Stimulated activated CD8-positive, alpha-beta memory T cell treated with anti-CD3 and anti-CD28 coated beads, Interleukin-2, amount 100 ng/mL, for 48 hours (primary cell): ENCODE results near the gene CHIT1.

Source experiments
- DNase-seq, 2 donors: peaks; one replicate each; pipeline ENCODE4 v3.0.0-alpha.2; 2020; ENCODE audit warnings: low read depth in 2 of 2

CHIT1 gene

DNA sequence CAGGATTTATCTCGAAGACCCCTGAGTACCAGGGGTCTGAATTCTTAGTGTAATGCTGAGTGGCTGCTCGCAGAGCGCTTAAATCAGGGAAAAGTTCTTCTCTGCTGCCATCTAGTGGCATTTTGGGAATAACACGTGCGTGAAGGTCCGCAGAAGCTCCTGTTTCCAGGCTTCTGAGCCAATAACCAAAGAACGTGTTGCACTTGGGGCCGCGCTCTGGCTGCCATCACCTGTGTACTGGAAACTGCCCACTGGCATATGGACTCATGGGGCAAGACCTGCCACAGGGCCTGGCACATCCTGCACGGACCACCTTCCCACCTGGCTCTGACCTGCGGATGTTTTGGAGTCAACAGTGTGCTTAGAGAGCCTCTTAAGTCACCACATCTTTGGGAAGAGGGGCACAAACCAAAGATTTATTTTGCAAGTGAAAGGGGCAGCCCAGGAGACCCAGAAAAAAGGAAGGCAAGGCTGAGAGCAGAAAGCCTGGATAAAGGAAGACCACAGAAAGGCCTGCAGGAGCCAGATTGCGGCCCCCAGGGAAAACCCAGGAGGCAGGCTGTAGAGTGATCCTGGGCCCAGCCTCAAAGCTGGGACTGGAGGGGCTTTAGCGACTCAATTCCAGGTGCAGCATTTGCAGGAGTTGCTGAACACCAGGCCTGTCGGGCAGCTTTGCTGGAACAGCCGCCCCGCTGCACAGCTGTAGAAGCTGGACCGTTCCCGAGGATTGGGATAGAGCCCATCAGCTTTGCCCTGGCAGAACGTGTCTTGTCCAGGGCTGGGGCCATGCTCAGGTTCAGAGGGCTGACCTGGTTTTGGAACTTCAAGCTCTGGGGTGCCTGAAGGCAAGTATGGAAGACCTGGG lies 13.0 kb downstream of the CHIT1 start:
- DNase-seq: peak; percentile 13 to 26

DNA sequence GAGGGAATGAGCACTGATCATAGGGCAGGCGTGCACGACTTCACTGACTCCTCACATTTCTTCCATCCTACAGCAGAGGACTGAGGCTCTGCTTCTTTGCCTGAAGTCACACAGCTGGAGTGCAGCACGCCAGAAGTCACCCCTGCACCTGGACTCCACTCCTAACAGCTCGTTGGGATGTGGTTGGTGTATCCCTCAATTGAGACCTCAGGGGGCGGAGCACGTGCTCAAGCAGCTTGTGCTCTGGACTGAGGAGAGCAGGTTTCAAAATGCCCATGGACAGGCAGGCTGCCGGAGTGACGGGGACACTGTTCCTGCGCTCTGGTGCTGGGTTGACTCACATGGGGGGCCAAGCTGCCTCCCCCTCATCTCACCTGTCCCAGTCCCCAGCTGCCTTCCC lies 13.9 kb downstream of the CHIT1 start:
- no peak for DNase-seq

- no peak for DNase-seq
These were observed 14.6 kb downstream of the CHIT1 start for GRCh38 chr1:203214871-203215270.

DNA sequence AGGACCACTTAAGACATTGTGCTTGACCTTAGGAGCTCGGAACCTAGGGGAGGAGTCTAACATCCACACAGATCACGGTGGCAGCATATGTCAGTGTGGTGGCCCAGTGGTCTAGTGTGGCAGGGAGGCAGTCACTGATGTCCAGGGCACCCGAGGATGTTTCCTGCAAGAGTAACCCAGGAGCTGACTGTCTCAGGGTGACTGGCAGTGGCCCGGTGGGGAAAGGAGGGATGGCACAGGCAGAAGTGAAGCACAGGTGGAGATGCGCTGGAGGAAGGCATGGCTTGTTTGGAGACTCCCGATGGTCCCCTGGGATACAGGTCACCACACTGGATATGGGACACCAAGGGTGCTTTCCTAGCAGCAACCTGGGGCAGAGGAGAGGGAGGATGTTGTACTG lies 16.3 kb downstream of the CHIT1 start:
- no peak for DNase-seq

DNA sequence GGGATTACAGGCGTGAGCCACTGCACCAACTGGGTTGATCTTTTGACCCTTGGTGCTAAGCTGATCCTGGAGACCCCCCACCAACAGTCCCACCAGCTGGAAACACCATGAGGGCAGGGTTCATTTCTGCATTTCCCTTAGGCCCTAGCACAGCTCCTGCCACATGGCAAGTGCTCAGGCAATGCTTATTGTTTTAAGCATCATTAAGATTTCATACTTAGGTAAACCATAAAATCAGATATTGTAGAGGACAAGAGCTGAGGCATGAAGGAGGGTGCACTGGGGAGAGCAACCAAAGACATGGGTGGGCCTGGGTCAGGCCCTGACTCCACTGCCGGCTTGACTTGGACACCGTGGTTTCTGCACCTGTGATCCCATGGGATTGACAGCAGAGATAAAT lies 17.7 kb downstream of the CHIT1 start:
- no peak for DNase-seq

DNA sequence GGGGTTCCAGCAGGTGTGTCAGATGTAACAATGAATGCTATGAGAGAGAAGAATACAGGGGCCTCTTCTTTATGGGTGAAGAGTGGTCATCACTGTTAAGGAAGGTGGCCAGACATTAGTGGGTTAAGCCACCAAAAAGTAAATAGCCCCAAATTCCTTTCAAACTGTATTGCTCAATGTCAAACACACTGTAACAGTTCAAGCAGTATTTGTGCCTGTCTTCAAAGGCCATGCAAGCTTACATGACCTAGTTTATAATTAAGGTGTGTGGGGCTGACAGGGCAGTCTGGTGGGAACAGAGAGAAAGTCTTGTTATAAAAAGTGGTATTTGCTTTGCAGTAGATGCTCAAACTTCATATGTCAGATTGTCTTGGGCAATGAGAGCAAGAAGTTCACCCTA lies 18.5 kb downstream of the CHIT1 start:
- DNase-seq: no peak

DNA sequence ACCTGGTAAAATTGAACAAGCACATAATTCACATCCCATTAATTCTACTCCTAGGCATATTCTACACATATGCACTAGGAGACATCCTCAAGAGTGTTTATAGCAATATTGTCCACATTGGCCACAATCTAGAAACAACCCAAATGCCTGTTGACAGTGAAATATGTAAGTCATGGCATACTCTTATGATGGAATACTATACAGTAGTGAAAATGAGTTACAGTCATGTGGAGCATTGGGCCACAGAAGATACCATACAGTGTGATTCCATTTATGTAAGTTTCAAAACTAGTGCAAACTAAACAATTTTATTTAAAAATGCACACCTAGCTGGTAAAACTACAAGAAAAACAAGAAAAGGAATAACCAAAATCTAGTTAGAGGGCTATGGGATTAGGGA lies 19.1 kb downstream of the CHIT1 start:
- no peak for DNase-seq

- no peak for DNase-seq
These were observed 21.3 kb downstream of the CHIT1 start for GRCh38 chr1:203208181-203208580.

- no peak for DNase-seq
These were observed 21.7 kb downstream of the CHIT1 start for GRCh38 chr1:203207751-203208150.

GRCh38 chr1:203206129-203206687 lies 23.3 kb downstream of the CHIT1 start:
- no peak for DNase-seq

DNA sequence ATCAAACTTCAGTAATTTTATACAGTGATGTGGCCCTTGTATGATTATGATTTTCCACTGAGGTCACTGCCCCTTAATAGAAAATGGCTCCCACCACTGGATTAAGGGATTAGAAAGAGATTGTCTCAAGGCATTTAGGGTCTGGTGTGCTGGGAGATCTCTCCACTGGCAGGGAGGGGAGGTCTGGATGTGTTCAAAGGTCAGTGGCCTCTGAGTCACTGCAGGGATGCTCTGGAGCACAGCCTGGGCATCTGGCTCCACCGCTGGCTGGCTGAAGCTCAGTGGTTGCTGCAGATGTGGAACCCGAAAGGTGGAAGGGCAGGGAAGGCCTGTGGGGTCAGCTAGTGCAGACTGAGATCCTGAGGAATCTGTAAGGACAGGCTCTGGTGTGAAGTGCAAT lies 24.7 kb downstream of the CHIT1 start:
- DNase-seq: no peak

DNA sequence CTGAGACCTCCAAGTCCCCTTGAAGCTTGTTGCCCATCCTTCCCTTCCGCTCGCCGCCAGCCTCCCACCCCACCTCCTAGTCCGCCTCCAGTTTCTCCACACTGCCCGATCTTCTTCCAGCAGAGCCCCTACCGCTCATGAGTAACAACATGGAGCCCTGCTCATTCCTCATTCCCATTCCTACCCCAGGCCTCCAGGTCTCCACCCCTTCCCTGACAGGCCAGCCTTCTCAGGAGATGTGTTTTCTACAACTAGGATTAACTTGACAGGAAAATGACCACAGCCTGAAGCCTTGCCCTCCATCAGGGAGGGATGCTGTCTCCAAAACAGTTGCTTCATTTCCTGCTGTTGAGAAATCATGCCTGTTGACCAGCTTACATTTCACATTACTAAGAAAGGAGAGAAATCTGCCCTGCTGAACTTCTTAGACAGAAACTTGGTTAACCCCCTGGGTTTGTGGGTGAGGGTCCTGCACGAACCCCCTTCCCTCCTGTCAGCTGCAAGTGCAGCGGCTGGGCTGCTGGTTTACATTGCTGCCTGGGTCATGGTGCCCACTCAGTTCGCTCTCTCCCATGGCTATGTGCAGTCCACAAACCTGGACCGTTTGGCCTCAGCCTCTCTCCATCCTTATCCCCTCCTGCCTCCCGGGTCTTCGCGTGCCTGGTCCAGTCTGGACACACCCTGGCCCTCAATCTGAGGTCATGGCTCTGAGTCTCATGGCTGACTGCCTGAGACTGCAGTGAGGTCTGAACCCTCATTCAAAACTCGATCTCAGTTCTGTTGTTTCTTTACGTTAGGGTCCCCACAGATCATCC lies 26.8 kb downstream of the CHIT1 start:
- no peak for DNase-seq

DNA sequence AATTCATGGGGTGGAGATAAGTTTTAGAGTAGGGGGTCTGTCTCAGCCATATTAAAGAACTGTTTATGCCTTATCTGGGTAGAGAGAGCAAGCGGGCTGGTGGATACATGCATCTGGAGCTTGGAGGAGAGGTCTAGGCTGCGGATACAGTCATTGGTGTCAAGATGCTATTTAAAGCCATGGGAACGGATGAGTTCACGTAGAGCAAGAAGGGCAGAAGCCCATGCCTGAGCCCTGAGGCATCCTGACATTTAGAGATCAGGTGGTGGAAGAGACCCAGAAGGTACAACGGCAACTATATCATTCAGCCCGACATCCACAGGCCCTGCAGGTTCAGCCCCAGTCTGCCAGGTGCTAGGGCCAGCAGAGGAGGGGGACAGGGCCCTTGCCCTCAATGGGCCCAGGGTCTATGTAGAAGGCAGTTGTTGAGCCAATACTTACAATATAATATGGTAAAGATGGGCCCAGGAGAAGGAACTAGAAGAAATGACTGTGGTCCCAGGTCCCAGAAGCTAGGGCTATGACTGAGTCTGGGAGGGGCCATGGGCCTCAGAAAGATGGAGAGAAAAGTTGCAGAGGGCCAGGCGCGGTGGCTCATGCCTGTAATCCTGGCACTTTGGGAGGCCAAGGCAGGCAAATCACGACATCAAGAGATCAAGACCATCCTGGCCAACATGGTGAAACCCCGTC lies 27.8 kb downstream of the CHIT1 start:
- DNase-seq: no peak

- DNase-seq: no peak
These were observed 28.6 kb downstream of the CHIT1 start for GRCh38 chr1:203200916-203201315.

DNA sequence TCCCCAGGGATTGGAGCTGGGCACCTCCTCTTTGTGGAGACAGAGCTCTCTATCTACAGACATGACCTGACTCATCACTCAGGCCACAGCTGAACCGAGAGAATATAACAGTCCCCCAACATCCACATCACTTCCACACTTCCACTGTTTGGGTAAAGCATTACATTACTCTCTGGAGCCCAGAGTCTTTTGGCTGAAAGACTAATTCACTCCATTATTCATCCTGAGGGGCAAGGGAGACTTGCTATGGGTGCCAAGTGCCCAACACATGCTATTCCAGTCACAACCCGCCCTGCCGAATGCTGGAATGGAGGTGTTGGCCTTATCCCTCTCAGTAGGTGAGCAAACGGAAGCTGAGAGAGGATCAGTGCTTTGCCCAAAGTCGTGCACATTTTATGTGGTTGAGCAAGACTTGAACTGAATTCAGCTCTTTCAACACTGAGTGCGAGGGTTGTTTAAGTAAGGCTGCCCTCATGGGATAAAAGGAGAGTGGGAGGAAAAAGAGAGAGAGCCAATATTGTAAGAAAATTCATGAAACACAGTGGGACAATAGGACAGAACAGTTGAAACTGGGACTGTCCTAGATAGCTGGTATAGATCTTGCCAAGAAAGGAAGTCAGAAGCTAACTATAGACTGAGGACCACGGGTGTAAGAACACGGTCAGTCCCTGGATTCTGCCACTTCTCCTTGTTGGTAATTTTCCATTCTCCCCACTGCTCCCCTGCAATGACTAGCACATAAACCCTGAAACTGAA lies 29.5 kb downstream of the CHIT1 start:
- DNase-seq: no peak

- DNase-seq: no peak
These were observed 30.0 kb downstream of the CHIT1 start for GRCh38 chr1:203199481-203199815.

DNA sequence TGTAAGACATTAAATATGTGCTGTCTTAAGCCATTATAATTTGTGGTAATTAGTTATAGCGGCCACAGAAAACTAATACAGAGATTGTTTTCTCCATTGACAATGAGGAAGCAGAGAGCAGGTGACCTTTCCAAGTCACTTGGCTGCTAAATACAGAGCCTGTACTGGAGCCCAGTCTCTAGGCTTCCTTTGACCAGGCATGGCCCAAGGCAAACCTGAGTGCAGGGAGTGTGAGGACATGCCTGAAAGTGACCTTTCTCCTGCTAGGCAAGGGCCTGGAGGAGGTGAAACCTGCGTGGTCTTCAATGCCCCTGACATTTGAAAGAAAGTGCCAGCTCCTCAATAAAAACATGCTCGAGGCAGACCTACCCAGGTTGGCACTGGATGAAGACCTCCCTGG lies 30.5 kb downstream of the CHIT1 start:
- DNase-seq: no peak

DNA sequence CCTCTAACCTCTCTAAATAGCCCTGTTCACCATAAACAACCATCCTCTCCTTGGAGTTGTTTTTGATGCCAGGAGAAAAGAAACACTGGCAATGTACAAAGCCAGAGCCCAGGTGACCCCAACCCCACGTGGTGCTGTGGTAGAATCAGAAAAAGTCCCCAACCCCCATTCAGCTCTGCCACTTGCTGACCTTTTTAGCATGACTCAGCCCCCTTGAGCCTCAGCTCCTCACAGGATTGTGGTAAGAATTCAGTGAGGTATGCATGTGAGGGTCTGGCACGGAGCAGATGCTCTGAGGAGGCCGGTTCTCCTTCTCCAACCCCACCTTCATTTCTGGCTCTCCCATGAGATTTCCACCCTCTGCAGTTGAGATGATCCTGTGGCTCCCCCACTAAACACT lies 31.8 kb downstream of the CHIT1 start:
- no peak for DNase-seq

- DNase-seq: no peak
These were observed 33.1 kb downstream of the CHIT1 start for GRCh38 chr1:203196371-203196770.

GRCh38 chr1:203190949-203191348 lies 38.5 kb downstream of the CHIT1 start:
- DNase-seq: no peak

DNA sequence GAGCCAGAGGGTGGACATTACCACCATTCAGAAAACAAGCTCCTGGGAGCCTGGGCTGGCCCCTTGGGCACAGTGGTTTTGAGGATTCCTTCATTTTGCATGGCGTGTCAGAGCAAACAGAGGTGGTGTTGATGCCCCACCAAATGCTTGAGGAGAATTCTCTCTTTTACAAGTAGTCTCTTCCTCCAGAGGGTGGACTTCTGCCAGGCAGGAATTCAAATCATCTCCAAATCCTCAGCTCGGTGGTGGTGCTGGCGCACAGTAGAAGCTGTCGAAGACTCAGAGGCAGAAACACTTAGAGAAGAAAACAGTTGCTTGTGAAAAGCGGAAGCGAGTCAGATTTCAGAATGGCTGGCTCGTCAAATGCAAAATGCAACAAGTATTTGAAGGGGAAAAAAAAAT lies 39.5 kb downstream of the CHIT1 start:
- DNase-seq: no peak
